GM06990 (cell line): ENCODE measurements around the gene GSTA5.
A peak's percentile ranks its signal among the peaks of the same experiment; 100 is the strongest.
"Not testable (repeated sequence)": the region's sequence is repeated elsewhere in the genome, so short reads cannot be mapped to it uniquely, and the experiment has no call there.

Experiments
- DNase-seq: peaks from one replicate; pipeline ENCODE4 v3.0.0-alpha.2; 2011; ENCODE audit not compliant: insufficient read length; ENCODE audit errors: extremely low read depth
- H3K27me3 ChIP-seq: replicated peaks from 2 replicates; pipeline ENCODE4 v1.6.0; 2011; ENCODE audit warnings: low read length; ENCODE audit not compliant: control insufficient read depth, insufficient read depth
- H3K36me3 ChIP-seq: 2 replicates; pipeline ENCODE4 v1.5.1; 2011; ENCODE audit warnings: low read length; ENCODE audit not compliant: control insufficient read depth, insufficient read depth
- H3K4me3 ChIP-seq: replicated peaks from 2 replicates; pipeline ENCODE4 v1.5.1; 2011; ENCODE audit warnings: low read depth, mild to moderate bottlenecking, control low read depth, low read length
- CTCF ChIP-seq: IDR thresholded peaks from 2 replicates; pipeline ENCODE4 v1.5.1; 2011; ENCODE audit warnings: low read length, control low read depth, mild to moderate bottlenecking, inconsistent platforms; ENCODE audit not compliant: insufficient read depth, poor library complexity, severe bottlenecking

The GSTA5 gene

GRCh38 chr6:52839124-52840055, 1.2 kb downstream of the GSTA5 start:
- peak; percentile 81 for TF ChIP-seq CTCF
- no peaks in the 10 kb centered on the region for H3K36me3 ChIP-seq
- no peak overlapping the region for H3K4me3 ChIP-seq
- H3K27me3 ChIP-seq: no peaks in the 10 kb centered on the region; the same call in 1 of the 2 replicates
- no peak for DNase-seq

- Histone ChIP-seq H3K36me3 (no peaks in the 10 kb centered on the region), H3K4me3 (no peak overlapping the region), H3K27me3 (no peaks in the 10 kb centered on the region; the same call in 1 of the 2 replicates)
- no peak for TF ChIP-seq CTCF
- DNase-seq: no peak
These were observed 6.1 kb downstream of the GSTA5 start for GRCh38 chr6:52834481-52834880.

GRCh38 chr6:52830869-52831268, 9.7 kb downstream of the GSTA5 start:
- H3K4me3 ChIP-seq, H3K36me3 ChIP-seq, H3K27me3 ChIP-seq, DNase-seq: not testable (repeated sequence)

GRCh38 chr6:52829046-52829817, 11.4 kb downstream of the GSTA5 start:
- Histone ChIP-seq H3K27me3 (no peaks in the 10 kb centered on the region), H3K36me3 (no peaks in the 10 kb centered on the region), H3K4me3 (no peak overlapping the region)
- no peak for DNase-seq
- no peak for TF ChIP-seq CTCF

GRCh38 chr6:52828621-52829020, 12.0 kb downstream of the GSTA5 start:
- H3K4me3 ChIP-seq, DNase-seq, H3K36me3 ChIP-seq: not testable (repeated sequence)

GRCh38 chr6:52827073-52827783, 13.4 kb downstream of the GSTA5 start:
- not testable (repeated sequence) for H3K4me3 ChIP-seq, DNase-seq, H3K27me3 ChIP-seq, H3K36me3 ChIP-seq

More at GRCh38 chr6:52828621-52829020, 12.0 kb downstream of the GSTA5 start:
- H3K27me3 ChIP-seq: not testable (repeated sequence)
